GM12878 (cell line): ENCODE data around the gene ERCC4. TPM values are rescaled to one million over a fixed set of nuclear protein-coding genes. Genes with fewer than 3 reads are reported as not detected.

Source experiments
- ATF7 ChIP-seq: fragments of 450-650 bp; IDR thresholded peaks from 2 replicates; pipeline ENCODE4 v1.6.1; 2016; ENCODE audit warnings: low read depth, mild to moderate bottlenecking
- BCL11A ChIP-seq: IDR thresholded peaks from 2 replicates; pipeline ENCODE4 v1.6.1; 2011; ENCODE audit warnings: low read depth, low read length
- BRCA1 ChIP-seq: IDR thresholded peaks from 2 replicates; pipeline ENCODE4 v1.6.1; 2011; ENCODE audit warnings: low read depth, low read length, improper control_type of control experiment
- CHD4 ChIP-seq: fragments of 200-600 bp; sonication (generic); IDR thresholded peaks from 2 replicates; pipeline ENCODE4 v1.6.1; 2016; ENCODE audit warnings: mild to moderate bottlenecking
- CREB1 ChIP-seq: IDR thresholded peaks from 2 replicates; pipeline ENCODE4 v1.6.1; 2012; ENCODE audit warnings: low read depth, mild to moderate bottlenecking, inconsistent platforms
- ETV6 ChIP-seq, 2 experiments: fragments of 450-650 bp in 1 of 2; IDR thresholded peaks in 1 of 2; conservative IDR thresholded peaks in 1 of 2; 2 replicates each; pipeline ENCODE4 v1.6.1; 2014; ENCODE audit warnings: antibody characterized with exemption in 1 of 2, borderline replicate concordance in 1 of 2, low read depth in 1 of 2, mild to moderate bottlenecking in 1 of 2, moderate library complexity in 1 of 2
- EZH2 ChIP-seq: IDR thresholded peaks from 2 replicates; pipeline ENCODE4 v1.6.1; 2012; ENCODE audit warnings: low read depth, mild to moderate bottlenecking, control low read depth, inconsistent platforms, low read length, borderline replicate concordance; ENCODE audit not compliant: control insufficient read depth
- FOXK2 ChIP-seq: fragments of 450-650 bp; IDR thresholded peaks from 2 replicates; pipeline ENCODE4 v1.6.1; 2017; ENCODE audit warnings: mild to moderate bottlenecking, moderate library complexity
- GABPA ChIP-seq: IDR thresholded peaks from 2 replicates; pipeline ENCODE4 v1.6.1; 2014; ENCODE audit warnings: antibody characterized with exemption, low read depth, mild to moderate bottlenecking, inconsistent platforms
- HDAC2 ChIP-seq: fragments of 200-600 bp; sonication (generic); IDR thresholded peaks from 2 replicates; pipeline ENCODE4 v1.6.1; 2017
- IRF4 ChIP-seq: IDR thresholded peaks from 2 replicates; pipeline ENCODE4 v1.6.1; 2011; ENCODE audit warnings: low read depth, low read length
- JUNB ChIP-seq: IDR thresholded peaks from 2 replicates; pipeline ENCODE4 v1.6.1; 2016; ENCODE audit warnings: antibody characterized with exemption, mild to moderate bottlenecking
- MTA3 ChIP-seq: IDR thresholded peaks from 2 replicates; pipeline ENCODE4 v1.6.1; 2012; ENCODE audit warnings: low read length, inconsistent platforms, borderline replicate concordance
- POLR2AphosphoS2 ChIP-seq: IDR thresholded peaks from 2 replicates; pipeline ENCODE4 v1.6.1; 2011; ENCODE audit warnings: low read depth, mild to moderate bottlenecking, low read length, improper control_type of control experiment, moderate library complexity
- POLR2AphosphoS5 ChIP-seq: IDR thresholded peaks from 2 replicates; pipeline ENCODE4 v1.6.1; 2011; ENCODE audit warnings: mild to moderate bottlenecking, low read length, inconsistent platforms
- SIN3A ChIP-seq: IDR thresholded peaks from 2 replicates; pipeline ENCODE4 v1.6.1; 2012; ENCODE audit warnings: low read depth, low read length, improper control_type of control experiment
- SMAD5 ChIP-seq: IDR thresholded peaks from 2 replicates; pipeline ENCODE4 v1.6.1; 2016; ENCODE audit warnings: antibody characterized with exemption, low read depth
- SMC3 ChIP-seq: IDR thresholded peaks from 2 replicates; pipeline ENCODE4 v1.6.1; 2011; ENCODE audit warnings: low read length, improper control_type of control experiment, borderline replicate concordance
- SREBF1 ChIP-seq: IDR thresholded peaks from 2 replicates; pipeline ENCODE4 v1.6.1; 2012; ENCODE audit warnings: mild to moderate bottlenecking, low read length
- SREBF2 ChIP-seq: IDR thresholded peaks from 2 replicates; pipeline ENCODE4 v1.6.1; 2012; ENCODE audit warnings: mild to moderate bottlenecking, low read length
- STAT1 ChIP-seq: fragments of 450-650 bp; conservative IDR thresholded peaks from 2 replicates; pipeline ENCODE4 v1.6.1; 2014; ENCODE audit warnings: antibody characterized with exemption, mild to moderate bottlenecking
- STAT3 ChIP-seq: IDR thresholded peaks from 2 replicates; pipeline ENCODE4 v1.6.1; 2011; ENCODE audit warnings: low read depth, low read length, improper control_type of control experiment
- TBL1XR1 ChIP-seq: IDR thresholded peaks from 2 replicates; pipeline ENCODE4 v1.6.1; 2012; ENCODE audit warnings: low read depth, low read length, improper control_type of control experiment
- TCF12 ChIP-seq: IDR thresholded peaks from 2 replicates; pipeline ENCODE4 v1.6.1; 2011; ENCODE audit warnings: low read depth, mild to moderate bottlenecking, low read length
- ZNF274 ChIP-seq: IDR thresholded peaks from one replicate; pipeline ENCODE4 v1.8.0; 2011; ENCODE audit not compliant: insufficient read length, insufficient read depth
- ZSCAN29 ChIP-seq: fragments of 450-650 bp; IDR thresholded peaks from 2 replicates; pipeline ENCODE4 v1.6.1; 2017; ENCODE audit warnings: mild to moderate bottlenecking, moderate library complexity
- polyA plus RNA-seq, 11 experiments: library from polyadenylated mRNA; depleted of rRNA in 4 of 11; unstranded in 6 of 11; stranded (reverse) in 5 of 11; fragments of >200 nt; fragmentation: Nextera tagmentation in 4 of 11; fragmentation: Illumina TruSeq in 1 of 11; extraction: Ambion mirVana in 4 of 11; extraction: Trizol in 1 of 11; gene quantifications; 1 replicate in 1 of 11; 2 replicates in 10 of 11; pipeline versions ENCODE4 v1.2.1 to v1.2.3, GENCODE V29; 2011 to 2016; ENCODE audit warnings: inconsistent platforms in 2 of 11, missing spikeins in 2 of 11, low read depth in 1 of 11
- total RNA-seq, 4 experiments: library from RNA; depleted of rRNA in 3 of 4; stranded (reverse); fragments of >200 nt in 3 of 4; fragmentation: Illumina TruSeq in 1 of 4; extraction: Trizol in 1 of 4; gene quantifications; 2 replicates each; pipeline versions ENCODE4 v1.2.1 to v1.2.3, GENCODE V29; 2013 to 2021
- TF ChIP-seq, protein P1 (sequence below): IDR thresholded peaks from 2 replicates; pipeline ENCODE4 v1.6.1; 2011; ENCODE audit warnings: borderline replicate concordance, low read depth, mild to moderate bottlenecking, moderate library complexity, low read length; ENCODE audit not compliant: insufficient read depth, poor library complexity, severe bottlenecking
- TF ChIP-seq, protein P2 (sequence below): fragments of 150-350 bp; IDR thresholded peaks from 2 replicates; pipeline ENCODE4 v1.6.1; 2014; ENCODE audit warnings: mild to moderate bottlenecking, low read depth, low read length
- TF ChIP-seq, protein P3 (sequence below): IDR thresholded peaks from 2 replicates; pipeline ENCODE4 v1.6.1; 2011; ENCODE audit warnings: mild to moderate bottlenecking, low read depth, low read length, moderate library complexity; ENCODE audit not compliant: insufficient replicate concordance

ERCC4 gene
- total and polyA plus RNA-seq, 10 of the 15 experiments (the other 5 are each of a cell fraction or from before 2014, with no cell fraction given), result 4.7 to 24.6 (median 8.9) TPM

DNA sequence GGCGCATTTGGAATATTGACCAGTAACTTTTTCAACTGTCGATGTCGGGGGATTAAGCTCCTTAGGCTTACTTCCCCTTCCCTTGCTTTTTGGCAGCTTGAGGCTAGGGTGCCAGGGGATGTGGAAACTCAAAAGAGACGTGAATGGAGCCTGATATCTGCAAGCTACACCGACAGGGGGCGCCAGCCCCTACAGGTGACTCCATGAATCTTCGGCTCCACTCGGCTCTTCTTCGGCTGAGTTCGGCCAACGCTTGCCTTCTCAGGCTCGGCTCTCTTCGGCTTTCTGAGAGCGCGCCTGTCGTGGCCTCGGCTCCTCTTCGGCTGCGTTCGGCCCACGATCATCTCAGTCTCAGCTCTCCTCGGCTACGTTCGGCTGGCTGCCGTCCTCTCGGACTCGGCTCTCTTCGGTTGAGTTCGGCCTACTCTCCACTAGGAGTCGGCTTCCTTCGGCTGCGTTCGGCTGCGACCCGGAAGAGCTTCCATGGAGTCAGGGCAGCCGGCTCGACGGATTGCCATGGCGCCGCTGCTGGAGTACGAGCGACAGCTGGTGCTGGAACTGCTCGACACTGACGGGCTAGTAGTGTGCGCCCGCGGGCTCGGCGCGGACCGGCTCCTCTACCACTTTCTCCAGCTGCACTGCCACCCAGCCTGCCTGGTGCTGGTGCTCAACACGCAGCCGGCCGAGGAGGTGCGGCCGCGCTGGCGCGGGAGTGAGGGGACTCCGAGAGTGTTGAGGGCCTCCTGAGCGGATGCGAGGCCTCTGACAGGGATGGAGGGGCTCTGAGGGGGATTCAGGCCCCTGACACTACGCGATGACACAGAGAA, at the start of gene ERCC4 (continued):
- TF ChIP-seq, protein P1, sequence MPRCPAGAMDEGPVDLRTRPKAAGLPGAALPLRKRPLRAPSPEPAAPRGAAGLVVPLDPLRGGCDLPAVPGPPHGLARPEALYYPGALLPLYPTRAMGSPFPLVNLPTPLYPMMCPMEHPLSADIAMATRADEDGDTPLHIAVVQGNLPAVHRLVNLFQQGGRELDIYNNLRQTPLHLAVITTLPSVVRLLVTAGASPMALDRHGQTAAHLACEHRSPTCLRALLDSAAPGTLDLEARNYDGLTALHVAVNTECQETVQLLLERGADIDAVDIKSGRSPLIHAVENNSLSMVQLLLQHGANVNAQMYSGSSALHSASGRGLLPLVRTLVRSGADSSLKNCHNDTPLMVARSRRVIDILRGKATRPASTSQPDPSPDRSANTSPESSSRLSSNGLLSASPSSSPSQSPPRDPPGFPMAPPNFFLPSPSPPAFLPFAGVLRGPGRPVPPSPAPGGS, result no peak
- TF ChIP-seq POLR2AphosphoS2 (no peak), SIN3A (peak; percentile 91), SMC3 (peak; percentile 39; the same call in 1 of the 2 replicates), GABPA (peak; percentile 81), SMAD5 (peak; percentile 58; the same call in 1 of the 2 replicates), SREBF2 (no peak), ZSCAN29 (no peak), ZNF274 (no peak), CREB1 (no peak), MTA3 (no peak), BCL11A (no peak), ATF7 (no peak), IRF4 (no peak), TCF12 (peak; percentile 71), STAT1 (peak; percentile 71; the same call in 1 of the 2 replicates), FOXK2 (no peak; the same call in 1 of the 2 replicates), JUNB (no peak), EZH2 (no peak), SREBF1 (peak; percentile 23; the same call in 1 of the 2 replicates), BRCA1 (no peak), CHD4 (no peak), TBL1XR1 (peak; percentile 52; the same call in 1 of the 2 replicates), HDAC2 (no peak), POLR2AphosphoS5 (peak; percentile 82), ETV6 (conservative IDR thresholded peaks at IDR 0.05 in 1 of 2, IDR thresholded peaks at IDR 0.05 in 1 of 2; ENCODE audit: borderline replicate concordance in 1 of 2, low read depth in 1 of 2) (no peak), STAT3 (no peak)
- TF ChIP-seq, protein P2, sequence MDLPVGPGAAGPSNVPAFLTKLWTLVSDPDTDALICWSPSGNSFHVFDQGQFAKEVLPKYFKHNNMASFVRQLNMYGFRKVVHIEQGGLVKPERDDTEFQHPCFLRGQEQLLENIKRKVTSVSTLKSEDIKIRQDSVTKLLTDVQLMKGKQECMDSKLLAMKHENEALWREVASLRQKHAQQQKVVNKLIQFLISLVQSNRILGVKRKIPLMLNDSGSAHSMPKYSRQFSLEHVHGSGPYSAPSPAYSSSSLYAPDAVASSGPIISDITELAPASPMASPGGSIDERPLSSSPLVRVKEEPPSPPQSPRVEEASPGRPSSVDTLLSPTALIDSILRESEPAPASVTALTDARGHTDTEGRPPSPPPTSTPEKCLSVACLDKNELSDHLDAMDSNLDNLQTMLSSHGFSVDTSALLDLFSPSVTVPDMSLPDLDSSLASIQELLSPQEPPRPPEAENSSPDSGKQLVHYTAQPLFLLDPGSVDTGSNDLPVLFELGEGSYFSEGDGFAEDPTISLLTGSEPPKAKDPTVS, result no peak
- TF ChIP-seq, protein P3, sequence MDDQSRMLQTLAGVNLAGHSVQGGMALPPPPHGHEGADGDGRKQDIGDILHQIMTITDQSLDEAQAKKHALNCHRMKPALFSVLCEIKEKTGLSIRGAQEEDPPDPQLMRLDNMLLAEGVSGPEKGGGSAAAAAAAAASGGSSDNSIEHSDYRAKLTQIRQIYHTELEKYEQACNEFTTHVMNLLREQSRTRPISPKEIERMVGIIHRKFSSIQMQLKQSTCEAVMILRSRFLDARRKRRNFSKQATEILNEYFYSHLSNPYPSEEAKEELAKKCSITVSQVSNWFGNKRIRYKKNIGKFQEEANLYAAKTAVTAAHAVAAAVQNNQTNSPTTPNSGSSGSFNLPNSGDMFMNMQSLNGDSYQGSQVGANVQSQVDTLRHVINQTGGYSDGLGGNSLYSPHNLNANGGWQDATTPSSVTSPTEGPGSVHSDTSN, result peak; percentile 42
